IPS-20b (cell line): ENCODE data around the gene USP37.

Source experiments
- H3K27ac ChIP-seq: one replicate; pipeline ENCODE4 v1.5.1; 2013; ENCODE audit warnings: low read length
- H3K27me3 ChIP-seq: 2 replicates; pipeline ENCODE4 v1.6.1; 2013; ENCODE audit warnings: mild to moderate bottlenecking, low read length, inconsistent platforms; ENCODE audit not compliant: insufficient read depth
- H3K36me3 ChIP-seq: 2 replicates; pipeline ENCODE4 v1.6.1; 2013; ENCODE audit warnings: low read depth, mild to moderate bottlenecking, inconsistent platforms, low read length, moderate library complexity; ENCODE audit not compliant: insufficient read depth
- H3K4me1 ChIP-seq: 2 replicates; pipeline ENCODE4 v1.6.1; 2013; ENCODE audit warnings: mild to moderate bottlenecking, control low read depth, inconsistent platforms, low read length, moderate library complexity; ENCODE audit not compliant: insufficient read depth
- H3K4me3 ChIP-seq: 2 replicates; pipeline ENCODE4 v1.5.1; 2013; ENCODE audit warnings: mild to moderate bottlenecking, low read length, inconsistent platforms
- H3K9ac ChIP-seq: 2 replicates; pipeline ENCODE4 v1.6.1; 2013; ENCODE audit warnings: low read depth, mild to moderate bottlenecking, inconsistent platforms, low read length, moderate library complexity
- H3K9me3 ChIP-seq: 2 replicates; pipeline ENCODE4 v1.6.1; 2013; ENCODE audit warnings: mild to moderate bottlenecking, low read depth, low read length, inconsistent platforms; ENCODE audit not compliant: insufficient read depth

USP37 gene

DNA sequence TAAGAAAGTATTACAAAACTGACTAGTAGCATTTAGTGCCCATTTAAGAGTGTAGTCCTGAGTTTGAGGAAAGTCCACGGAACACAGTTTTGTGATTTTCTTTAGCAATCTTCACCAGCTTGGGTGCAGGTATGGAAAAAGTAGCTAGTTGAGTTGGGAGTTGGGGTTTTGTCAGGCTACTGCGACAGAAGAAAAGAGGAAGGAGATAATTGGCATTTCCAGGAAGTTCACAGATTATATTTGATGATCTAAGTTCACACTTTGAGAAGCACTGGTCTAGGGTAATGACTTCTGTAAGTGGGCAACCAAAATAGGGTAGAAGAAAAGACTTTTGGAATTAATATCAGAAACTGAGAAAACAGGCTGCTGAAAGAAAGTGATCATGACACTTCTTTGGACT is 97.1 kb downstream of the USP37 start:
- Histone ChIP-seq H3K36me3 (peaks cover 61% of the 10 kb centered on the region), H3K4me1 (no peaks in the 10 kb centered on the region), H3K9ac (no peak overlapping the region), H3K4me3 (no peak overlapping the region), H3K9me3 (no peaks in the 10 kb centered on the region), H3K27ac (no peak overlapping the region), H3K27me3 (no peaks in the 10 kb centered on the region)

DNA sequence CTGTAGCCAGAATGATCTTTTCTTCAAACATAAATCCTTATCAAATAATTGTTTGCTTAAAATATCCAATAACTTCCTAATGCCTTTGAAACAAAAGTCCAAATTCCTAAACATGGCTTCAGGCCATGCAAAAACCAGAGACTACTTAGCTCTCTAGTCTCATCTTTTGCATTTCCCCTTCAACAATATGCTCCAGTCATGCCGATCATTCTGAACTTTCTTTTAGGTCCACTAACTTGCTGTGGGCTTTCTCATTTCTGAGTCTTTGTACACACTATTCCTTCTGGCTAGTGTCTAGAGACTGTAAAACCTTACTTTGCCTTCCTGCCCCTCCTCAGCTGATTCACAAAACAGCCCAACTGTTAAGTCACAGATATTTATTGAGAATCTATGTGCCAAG is 97.7 kb downstream of the USP37 start:
- Histone ChIP-seq H3K27me3 (no peaks in the 10 kb centered on the region), H3K4me3 (no peak overlapping the region), H3K9me3 (no peaks in the 10 kb centered on the region), H3K9ac (no peak overlapping the region), H3K27ac (no peak overlapping the region), H3K4me1 (no peaks in the 10 kb centered on the region), H3K36me3 (peaks cover 64% of the 10 kb centered on the region)

DNA sequence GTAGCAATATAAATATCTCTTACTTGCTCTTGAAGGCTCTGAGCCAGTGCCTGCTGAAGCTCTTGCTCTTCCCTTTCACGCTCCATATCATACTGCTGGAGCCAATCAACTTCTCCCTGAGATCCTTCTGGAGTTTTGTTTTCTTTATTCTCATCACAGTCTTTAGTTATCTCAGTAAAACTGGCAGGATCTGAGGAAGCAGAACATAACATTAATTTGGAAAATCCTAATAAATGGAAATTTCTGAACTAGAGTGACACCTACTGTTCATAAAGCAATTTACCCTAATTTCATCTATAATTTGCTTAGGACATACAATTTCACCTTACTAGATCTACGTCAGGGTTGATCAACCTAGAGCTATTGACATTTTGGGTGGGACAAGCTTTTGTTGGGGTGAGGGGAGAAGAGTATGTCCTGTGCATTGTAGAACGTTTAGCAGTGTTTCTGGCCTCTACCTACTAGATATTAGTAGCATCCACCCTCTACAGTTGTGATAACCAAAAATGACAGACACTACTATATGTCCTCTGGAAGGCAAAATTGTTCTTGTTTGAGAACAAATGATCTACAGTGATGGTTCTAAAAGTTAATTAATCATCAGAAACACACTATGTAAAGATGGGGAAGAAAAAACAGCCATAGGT is 102.0 kb downstream of the USP37 start:
- Histone ChIP-seq H3K27me3 (no peaks in the 10 kb centered on the region), H3K27ac (no peak overlapping the region), H3K9me3 (no peaks in the 10 kb centered on the region), H3K4me1 (no peaks in the 10 kb centered on the region), H3K9ac (no peak overlapping the region), H3K4me3 (no peak overlapping the region), H3K36me3 (peaks cover 62% of the 10 kb centered on the region)

DNA sequence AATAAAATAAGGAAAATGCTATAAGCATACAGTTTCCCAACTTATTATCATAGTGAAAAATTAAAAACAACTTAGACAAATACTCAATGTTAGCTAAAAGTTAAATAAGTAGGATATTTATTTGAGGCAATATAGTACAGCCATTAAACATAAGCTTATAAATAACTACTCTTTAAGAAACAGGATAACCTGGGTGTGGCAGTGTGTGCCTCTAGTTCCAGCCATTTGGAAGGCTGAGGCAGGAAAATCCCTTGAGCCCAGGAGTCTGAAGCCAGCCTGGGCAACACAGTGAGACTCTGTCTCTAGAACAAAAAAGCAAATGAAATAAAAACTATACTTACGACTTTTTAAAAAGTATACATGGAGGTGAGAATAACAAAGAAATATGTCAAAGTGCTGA is 109.6 kb downstream of the USP37 start:
- Histone ChIP-seq H3K36me3 (peaks cover 73% of the 10 kb centered on the region), H3K9me3 (no peaks in the 10 kb centered on the region), H3K27me3 (no peaks in the 10 kb centered on the region), H3K4me1 (no peaks in the 10 kb centered on the region), H3K4me3 (no peak overlapping the region), H3K9ac (no peak overlapping the region), H3K27ac (no peak overlapping the region)

DNA sequence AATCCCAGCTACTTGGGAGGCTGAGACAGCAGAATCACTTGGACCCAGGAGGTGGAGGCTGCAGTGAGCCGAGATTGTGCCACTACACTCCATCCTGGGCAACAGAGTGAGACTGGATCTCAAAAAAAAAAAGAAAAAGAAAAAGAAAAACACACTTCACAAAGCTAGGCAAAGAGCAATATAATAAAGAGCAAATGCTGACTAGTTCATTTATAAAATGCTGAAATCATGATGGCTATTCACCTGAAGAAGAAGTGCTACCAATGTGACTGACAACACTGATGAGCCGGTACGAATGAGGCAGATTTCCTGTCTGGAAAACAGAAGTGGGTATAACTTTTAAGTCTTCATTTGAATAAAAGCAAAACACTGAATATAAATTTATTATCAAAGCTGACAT is 111.3 kb downstream of the USP37 start:
- Histone ChIP-seq H3K4me1 (no peaks in the 10 kb centered on the region; the same call in 1 of the 2 replicates), H3K27me3 (no peaks in the 10 kb centered on the region), H3K9me3 (no peaks in the 10 kb centered on the region), H3K27ac (no peak overlapping the region), H3K36me3 (peaks cover 69% of the 10 kb centered on the region), H3K9ac (no peak overlapping the region), H3K4me3 (no peak overlapping the region)

DNA sequence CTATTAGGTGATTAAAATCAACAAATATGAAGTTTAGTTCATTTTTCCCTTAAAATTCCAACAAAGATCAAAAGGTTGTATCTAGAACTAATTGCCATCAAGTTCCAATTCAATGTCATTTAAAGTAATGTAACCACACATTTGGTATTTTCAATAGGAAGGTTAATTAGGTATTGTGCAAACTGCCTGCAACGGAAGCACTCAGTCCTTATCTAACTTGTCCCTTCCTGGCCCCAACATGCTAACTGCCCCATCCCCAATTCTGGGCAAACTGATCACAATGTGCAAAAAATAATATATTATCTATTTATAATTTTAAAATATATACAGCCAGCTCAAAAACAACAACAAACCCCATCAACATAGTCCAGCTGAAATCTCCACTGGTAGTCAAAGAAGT is 116.1 kb downstream of the USP37 start:
- no peak overlapping the region for H3K27ac ChIP-seq
- H3K27me3 ChIP-seq, result no peaks in the 10 kb centered on the region
- peaks cover 7% of the 10 kb centered on the region; the same call in 1 of the 2 replicates for H3K4me1 ChIP-seq
- no peak overlapping the region for H3K9ac ChIP-seq
- H3K4me3 ChIP-seq, result no peak overlapping the region
- H3K9me3 ChIP-seq, result no peaks in the 10 kb centered on the region
- peaks cover 68% of the 10 kb centered on the region for H3K36me3 ChIP-seq

DNA sequence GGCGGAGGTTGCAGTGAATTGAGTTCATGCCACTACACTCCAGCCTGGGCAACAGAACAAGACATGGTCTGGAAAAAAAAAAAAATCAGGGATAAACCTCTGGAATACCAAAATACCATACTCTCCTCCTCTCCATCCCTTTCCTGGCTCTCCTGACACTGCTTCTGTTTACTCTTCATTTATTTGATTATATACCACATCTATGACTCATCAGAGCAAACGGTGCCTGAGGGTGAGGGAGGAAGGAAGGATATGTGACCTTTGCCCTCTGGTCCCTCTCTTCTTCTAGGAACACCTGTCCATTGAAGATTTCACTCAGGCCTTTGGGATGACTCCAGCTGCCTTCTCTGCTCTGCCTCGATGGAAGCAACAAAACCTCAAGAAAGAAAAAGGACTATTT is 119.2 kb downstream of the USP37 start:
- Histone ChIP-seq H3K4me1 (peaks cover 7% of the 10 kb centered on the region; the same call in 1 of the 2 replicates), H3K9ac (no peak overlapping the region), H3K36me3 (peaks cover 50% of the 10 kb centered on the region), H3K27me3 (no peaks in the 10 kb centered on the region), H3K9me3 (no peaks in the 10 kb centered on the region), H3K4me3 (no peak overlapping the region), H3K27ac (no peak overlapping the region)

DNA sequence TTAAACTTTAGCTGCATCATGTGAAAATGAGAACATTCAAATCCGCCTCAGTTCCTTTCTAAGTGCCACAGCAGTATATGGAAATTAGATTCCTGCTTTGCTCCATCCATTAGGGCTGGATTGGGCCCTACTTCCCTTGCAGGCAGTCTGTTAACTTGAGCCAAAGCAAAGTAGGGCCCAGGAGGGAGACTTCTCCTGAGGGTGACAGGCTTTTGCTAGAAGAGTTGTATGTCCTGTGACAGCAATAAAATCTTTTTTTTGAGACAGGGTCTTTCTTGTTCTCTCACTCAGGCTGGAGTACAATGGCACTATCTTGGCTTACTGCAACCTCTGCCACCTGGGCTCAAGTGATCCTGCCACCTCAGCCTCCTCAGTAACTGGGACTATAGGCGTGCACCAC is 121.1 kb downstream of the USP37 start:
- no peak overlapping the region for H3K9ac ChIP-seq
- H3K36me3 ChIP-seq, result peaks cover 38% of the 10 kb centered on the region; the same call in 1 of the 2 replicates
- no peak overlapping the region for H3K4me3 ChIP-seq
- H3K27me3 ChIP-seq, result no peaks in the 10 kb centered on the region
- H3K4me1 ChIP-seq, result peaks cover 7% of the 10 kb centered on the region; the same call in 1 of the 2 replicates
- no peaks in the 10 kb centered on the region for H3K9me3 ChIP-seq
- H3K27ac ChIP-seq, result no peak overlapping the region

DNA sequence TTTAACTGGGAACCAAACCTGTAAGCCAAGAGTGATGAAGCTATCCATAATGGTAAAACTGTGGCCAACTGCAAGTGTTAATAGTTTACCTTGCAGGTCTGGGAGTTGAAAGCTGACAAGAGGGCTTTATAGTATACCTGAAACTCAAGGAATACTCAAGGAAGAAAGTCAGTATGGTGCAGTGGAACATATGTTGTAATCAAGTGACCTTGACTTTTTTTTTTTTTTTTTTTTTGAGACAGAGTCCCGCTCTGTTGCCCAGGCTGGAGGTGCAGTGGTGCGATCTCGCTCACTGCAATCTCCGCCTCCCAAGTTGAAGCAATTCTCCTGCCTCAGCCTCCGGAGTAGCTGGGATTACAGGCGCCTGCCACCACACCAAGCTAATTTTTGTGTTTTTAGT is 121.6 kb downstream of the USP37 start:
- no peak overlapping the region for H3K4me3 ChIP-seq
- H3K4me1 ChIP-seq, result peaks cover 5% of the 10 kb centered on the region; the same call in 1 of the 2 replicates
- no peak overlapping the region for H3K9ac ChIP-seq
- no peaks in the 10 kb centered on the region for H3K9me3 ChIP-seq
- no peaks in the 10 kb centered on the region for H3K27me3 ChIP-seq
- H3K27ac ChIP-seq, result no peak overlapping the region
- peaks cover 38% of the 10 kb centered on the region; the same call in 1 of the 2 replicates for H3K36me3 ChIP-seq

DNA sequence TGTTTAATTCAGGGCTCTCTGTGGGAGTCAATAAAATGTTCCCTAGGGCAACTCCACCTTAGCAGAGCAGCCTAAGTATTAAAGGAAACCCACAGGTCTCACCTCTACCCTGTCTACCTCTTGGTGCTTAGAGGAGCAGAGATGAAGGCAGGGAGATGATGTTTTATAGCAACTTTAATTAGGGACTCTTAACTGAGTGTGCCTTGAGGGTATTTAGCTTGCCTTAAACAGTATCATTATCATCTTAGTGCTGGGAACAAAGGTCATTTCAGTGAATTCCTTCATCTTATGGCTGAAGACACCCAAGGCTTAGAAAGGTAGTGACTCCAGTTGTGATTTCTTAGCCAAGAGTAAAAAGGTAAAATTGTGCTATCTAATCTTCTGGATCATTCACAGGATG is 122.5 kb downstream of the USP37 start:
- H3K4me1 ChIP-seq, result no peaks in the 10 kb centered on the region
- no peaks in the 10 kb centered on the region for H3K9me3 ChIP-seq
- no peak overlapping the region for H3K27ac ChIP-seq
- H3K4me3 ChIP-seq, result no peak overlapping the region
- H3K9ac ChIP-seq, result no peak overlapping the region
- peaks cover 39% of the 10 kb centered on the region; the same call in 1 of the 2 replicates for H3K36me3 ChIP-seq
- H3K27me3 ChIP-seq, result no peaks in the 10 kb centered on the region

DNA sequence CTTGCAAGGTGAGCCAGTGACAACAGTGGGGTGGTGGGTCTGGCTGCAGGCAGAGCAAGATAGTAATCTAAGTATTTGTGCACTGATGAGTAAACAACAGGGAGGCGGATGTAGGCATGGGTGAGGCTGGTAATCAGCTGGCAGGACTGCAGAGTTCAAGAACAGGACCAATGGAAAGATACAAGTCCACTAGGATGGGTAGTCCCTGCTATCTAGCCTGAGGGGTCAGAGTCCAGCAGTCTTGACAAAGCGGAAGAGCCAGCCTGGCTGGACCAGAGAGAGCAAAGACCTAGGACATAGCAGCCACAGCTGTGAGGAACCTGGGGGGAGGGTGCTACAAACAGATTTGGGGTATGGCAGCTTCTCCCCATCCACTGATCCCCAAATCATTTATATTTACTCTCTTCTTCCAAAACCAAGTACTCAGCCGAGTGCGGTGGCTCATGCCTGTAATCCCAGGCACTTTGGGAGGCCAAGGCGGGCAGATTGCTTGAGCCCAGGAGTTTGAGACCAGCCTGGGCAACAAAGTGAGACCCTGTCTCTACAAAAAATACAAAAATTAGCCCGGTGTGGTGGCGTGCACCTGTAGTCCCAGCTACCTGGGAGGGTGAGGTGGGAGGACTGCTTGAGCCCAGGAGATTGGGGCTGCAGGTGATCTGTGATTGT is 123.3 kb downstream of the USP37 start:
- H3K4me1 ChIP-seq, result no peaks in the 10 kb centered on the region
- no peaks in the 10 kb centered on the region for H3K9me3 ChIP-seq
- H3K9ac ChIP-seq, result no peak overlapping the region
- H3K4me3 ChIP-seq, result no peak overlapping the region
- H3K27me3 ChIP-seq, result no peaks in the 10 kb centered on the region
- no peak overlapping the region for H3K27ac ChIP-seq
- H3K36me3 ChIP-seq, result peaks cover 38% of the 10 kb centered on the region; the same call in 1 of the 2 replicates

DNA sequence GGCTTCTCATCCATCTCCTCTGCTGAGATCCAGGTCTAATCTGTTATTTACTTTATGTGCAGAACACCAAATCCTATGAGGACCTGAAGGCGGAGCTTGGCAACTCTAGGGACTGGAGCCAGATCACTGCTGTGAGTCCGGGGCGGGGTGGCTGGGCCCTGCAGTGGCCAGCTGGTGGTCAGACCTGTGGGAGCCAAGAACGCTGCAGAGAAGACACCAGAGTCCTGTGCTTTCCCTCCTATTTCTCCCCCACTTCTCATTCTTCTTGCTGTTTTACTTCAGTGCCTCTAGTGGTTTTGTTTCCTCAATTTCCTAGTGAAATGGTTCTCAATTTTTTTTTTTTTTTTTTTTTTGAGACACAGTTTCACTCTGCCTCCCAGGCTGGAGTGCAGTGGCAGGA is 129.6 kb downstream of the USP37 start:
- H3K27ac ChIP-seq, result no peak overlapping the region
- no peak overlapping the region for H3K9ac ChIP-seq
- no peaks in the 10 kb centered on the region for H3K9me3 ChIP-seq
- no peaks in the 10 kb centered on the region for H3K27me3 ChIP-seq
- 0 out of 2 replicates have a peak, but pooled peaks cover 2% of the 10 kb centered on the region for H3K36me3 ChIP-seq
- no peak overlapping the region for H3K4me3 ChIP-seq
- H3K4me1 ChIP-seq, result no peaks in the 10 kb centered on the region
